DMS53 treated with DMSO at 0.1 percent for 48 hours (cell line): Measurements from ENCODE around the gene C11orf52.
"Not testable (repeated sequence)": the region's sequence is repeated elsewhere in the genome, so short reads cannot be mapped to it uniquely, and the experiment has no call there.

Source experiments
- DNase-seq: peaks from one replicate; lab custom pipeline; 2025; ENCODE audit not compliant: unreplicated experiment; lab: John Stamatoyannopoulos, UW

C11orf52 gene

GRCh38 chr11:111918390-111919256 is at the start of gene C11orf52:
C11orf52 (plus strand) TSS chr11:111918913; CDS start chr11:111918973, 60 bp downstream.
- peak; percentile 98 for DNase-seq

- DNase-seq: no peak
These were observed 48.6 kb upstream of the C11orf52 start for GRCh38 chr11:111870113-111870512.

GRCh38 chr11:111870522-111870885 is 48.2 kb upstream of the C11orf52 start:
- DNase-seq: no peak

- DNase-seq: peak; percentile 57
These were observed 47.6 kb upstream of the C11orf52 start, which contains the start of gene ALG9 for GRCh38 chr11:111870886-111871692. ALG9 (minus strand) TSS chr11:111871581; CDS start chr11:111871482, 99 bp downstream.

- DNase-seq: no peak
These were observed 47.0 kb upstream of the C11orf52 start for GRCh38 chr11:111871693-111872161.

- no peak for DNase-seq
These were observed 40.3 kb upstream of the C11orf52 start for GRCh38 chr11:111878385-111878848.

- peak; percentile 98 for DNase-seq
These were observed 39.7 kb upstream of the C11orf52 start, which contains the start of the genes CFAP68 and FDXACB1 for GRCh38 chr11:111878849-111879636. CFAP68 (plus strand) TSS chr11:111879541; CDS start chr11:111879561, 20 bp downstream. FDXACB1 (minus strand) TSS chr11:111879165; CDS start chr11:111879132, 33 bp downstream.

GRCh38 chr11:111879637-111879960 is 39.1 kb upstream of the C11orf52 start:
- DNase-seq: no peak

GRCh38 chr11:111882202-111882601 is 36.5 kb upstream of the C11orf52 start:
- no peak for DNase-seq

- DNase-seq: not testable (repeated sequence)
These were observed 33.7 kb upstream of the C11orf52 start for GRCh38 chr11:111885053-111885452.

- DNase-seq: no peak
These were observed 32.7 kb upstream of the C11orf52 start for GRCh38 chr11:111886032-111886431.

GRCh38 chr11:111886844-111887243 is 31.9 kb upstream of the C11orf52 start:
- no peak for DNase-seq

GRCh38 chr11:111905411-111905810 is 13.3 kb upstream of the C11orf52 start:
- no peak for DNase-seq

- no peak for DNase-seq
These were observed 12.0 kb upstream of the C11orf52 start for GRCh38 chr11:111906680-111907079.

- no peak for DNase-seq
These were observed 9.9 kb upstream of the C11orf52 start for GRCh38 chr11:111908639-111909305.

GRCh38 chr11:111909378-111909777 is 9.3 kb upstream of the C11orf52 start:
- DNase-seq: no peak

GRCh38 chr11:111910676-111911562 is 7.8 kb upstream of the C11orf52 start:
- DNase-seq: no peak

- no peak for DNase-seq
These were observed 6.9 kb upstream of the C11orf52 start, which contains the start of gene CRYAB for GRCh38 chr11:111911563-111912401. CRYAB (minus strand) TSS chr11:111911770; CDS start chr11:111911724, 46 bp downstream.
